ENCODE measurements around the gene TIPARP.
"Not testable (repeated sequence)": the region's sequence is repeated elsewhere in the genome, so short reads cannot be mapped to it uniquely, and the experiment has no call there.

TIPARP gene

DNA sequence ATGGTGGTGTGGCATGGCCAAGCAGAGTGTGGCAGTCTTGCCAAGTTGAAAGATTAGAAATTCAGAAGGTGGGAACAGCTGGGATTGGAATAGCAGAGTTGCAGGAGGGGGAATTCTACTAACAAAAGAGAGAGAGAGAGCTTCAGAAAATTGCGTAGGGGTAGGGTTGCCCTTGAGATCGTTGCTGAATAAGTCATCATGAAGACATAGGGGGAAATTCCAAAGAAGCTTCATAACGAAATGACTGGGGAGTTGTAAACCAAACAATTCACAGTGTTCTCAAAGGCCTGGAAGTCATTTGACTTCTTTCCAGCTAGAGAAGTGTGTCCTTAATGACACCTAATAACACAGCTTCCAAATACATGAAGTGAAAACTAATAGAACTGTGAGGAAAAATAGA lies 26.3 kb upstream of the TIPARP start:
- no peak for DNase-seq

DNA sequence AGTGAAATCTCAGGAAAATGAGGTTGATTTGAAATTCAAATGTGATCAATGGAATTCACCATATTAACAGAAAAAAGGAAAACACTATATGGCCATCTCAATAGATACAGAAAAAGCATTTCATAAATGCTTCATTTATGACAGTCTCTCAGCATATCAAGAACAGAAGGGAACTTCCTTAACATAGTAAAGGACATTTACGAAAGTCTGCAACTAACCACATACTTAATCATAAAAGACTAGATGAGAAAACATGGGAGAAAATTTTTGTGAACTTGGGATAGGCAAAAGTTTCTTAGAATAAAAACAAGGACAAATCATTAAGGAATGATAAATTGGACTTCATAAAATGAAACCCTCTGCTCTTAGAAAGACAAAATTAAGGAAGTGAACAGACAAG lies 24.7 kb upstream of the TIPARP start:
- DNase-seq, result no peak

DNA sequence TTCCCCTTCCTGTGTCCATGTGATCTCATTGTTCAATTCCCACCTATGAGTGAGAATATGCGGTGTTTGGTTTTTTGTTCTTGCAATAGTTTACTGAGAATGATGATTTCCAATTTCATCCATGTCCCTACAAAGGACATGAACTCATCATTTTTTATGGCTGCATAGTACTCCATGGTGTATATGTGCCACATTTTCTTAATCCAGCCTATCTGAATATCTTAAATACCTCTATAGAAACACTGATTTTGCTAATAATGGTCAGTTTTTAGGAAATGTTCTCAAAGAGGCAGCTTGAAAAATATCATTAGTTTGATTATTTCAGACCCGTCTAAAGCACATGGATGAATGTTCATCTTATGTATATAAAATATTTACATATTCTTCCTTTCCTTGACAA lies 21.7 kb upstream of the TIPARP start:
- not testable (repeated sequence) for DNase-seq

DNA sequence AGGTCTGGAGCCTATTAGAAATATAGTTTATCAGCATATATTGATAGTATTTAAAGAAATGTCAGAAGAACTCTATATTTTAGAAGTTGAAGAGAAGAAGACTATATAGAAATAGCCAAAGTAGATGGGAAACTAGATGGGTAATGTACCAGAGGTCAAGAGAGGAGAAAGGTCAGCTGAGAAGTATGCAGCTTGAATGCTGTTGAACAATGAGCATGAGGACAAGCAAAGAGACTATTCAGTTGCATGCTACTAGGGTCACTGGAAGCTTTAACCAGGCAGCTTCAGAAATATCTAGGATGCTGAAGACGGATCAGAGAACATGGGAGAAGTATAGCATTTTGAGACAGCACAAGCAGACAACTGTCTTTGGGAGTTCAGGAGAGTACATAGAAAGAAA lies 19.6 kb upstream of the TIPARP start:
- DNase-seq, result no peak

DNA sequence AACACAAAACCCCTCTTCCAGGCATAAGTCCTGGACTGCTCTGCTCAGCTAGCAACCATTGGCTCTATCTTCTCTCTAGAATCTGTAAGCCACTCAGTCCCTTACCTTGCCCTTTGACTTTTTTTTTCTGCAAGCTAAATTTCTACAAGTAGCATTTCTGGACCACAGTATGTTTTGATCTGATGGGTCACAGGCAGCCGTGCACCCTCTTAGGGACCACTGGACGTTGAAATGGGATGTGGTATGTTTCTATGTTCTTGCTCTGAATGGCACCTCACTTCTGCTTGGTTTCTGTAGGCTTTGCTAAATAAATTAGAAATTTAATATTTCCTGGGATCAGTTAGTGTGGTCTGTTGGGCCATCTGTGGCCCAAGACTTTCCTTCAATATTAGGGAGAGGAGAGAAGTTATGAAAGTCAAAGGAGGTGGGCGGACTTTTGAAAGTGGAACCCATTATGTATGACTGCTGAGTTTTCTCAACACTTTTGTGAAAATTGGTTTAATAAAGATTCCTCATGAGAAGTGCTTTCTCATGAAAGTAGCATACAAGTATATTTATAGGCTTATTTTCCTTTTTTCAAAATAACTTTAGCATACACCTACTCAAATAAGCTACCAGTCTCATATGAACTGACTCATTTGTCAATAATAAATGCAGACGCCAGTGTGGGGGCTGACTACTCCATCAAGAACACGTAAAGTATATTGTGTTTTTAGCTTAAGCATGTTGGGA lies 18.4 kb upstream of the TIPARP start:
- no peak for DNase-seq

DNA sequence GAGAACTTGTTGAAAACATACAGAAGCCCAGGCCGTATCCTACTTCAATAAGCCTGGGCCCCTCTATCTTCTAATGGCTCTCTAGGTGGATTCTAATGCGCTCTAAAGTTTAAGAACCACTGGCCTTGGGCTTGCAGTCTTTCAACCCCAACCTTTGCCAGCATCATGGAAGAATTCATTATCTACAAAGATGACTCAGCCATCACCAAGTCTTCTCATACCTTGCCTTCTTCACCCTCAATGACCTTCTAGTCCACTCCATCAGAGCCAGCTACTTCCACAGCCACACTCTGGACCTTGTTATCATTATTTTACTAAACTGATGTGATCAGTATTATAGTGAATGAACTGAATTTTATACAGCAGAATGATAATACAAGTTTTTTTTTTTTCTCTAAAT lies 16.9 kb upstream of the TIPARP start:
- no peak for DNase-seq

DNA sequence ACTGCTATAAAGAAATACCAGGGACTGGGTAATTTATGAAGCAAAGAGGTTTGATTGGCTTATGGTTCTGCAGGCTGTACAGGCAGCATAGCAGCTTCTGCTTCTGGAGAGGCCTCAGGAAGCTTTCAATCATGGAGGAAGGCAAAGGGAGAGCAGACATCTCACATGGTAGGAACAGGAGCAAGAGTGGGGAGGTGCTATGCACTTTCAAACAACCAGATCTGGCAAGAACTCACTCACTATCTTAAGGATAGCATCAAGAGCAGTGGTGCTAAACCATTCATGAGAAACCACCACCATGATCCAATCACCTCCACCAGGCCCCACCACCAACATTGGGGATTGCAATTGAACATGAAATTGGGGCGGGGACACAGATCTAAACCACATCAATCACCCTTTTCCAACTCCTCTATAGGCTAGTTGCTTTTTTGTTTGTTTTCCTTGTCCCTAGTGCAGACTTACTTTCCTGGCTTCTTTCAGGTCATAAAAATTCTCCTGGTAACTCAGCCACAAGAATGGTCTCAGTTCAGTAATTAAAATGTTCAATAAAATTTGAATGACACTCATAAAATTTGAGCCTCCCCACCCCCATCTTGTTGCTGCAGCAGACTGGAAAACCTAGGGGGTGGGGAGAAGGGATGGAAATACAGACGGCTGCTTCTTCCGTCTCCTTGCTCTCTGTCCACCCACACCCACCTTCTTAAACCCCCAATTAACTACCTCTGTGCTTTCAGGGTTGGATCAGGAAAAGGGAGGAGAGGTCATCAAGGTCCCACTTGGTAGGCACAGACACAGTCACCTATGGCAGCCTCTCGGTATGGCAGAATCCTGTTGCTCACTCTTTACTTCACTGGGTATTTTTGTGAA lies 16.3 kb upstream of the TIPARP start:
- DNase-seq, result no peak

DNA sequence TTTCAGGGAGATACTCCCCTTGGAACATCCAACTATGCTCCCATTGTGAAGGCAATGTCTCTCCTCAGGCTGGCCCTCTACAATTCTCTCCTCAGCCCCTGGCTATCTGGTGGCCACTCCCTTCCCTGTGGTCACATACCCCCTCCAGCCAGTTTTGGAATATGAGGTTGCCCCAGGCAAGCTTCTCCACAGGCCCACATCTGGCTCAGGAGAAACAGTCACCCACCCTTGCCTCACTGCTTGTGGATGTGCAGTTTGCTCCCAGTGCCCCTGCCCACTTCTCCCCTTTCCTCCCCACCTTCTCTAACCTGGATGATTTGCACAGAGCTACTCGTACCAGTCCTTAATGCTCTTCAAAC lies 15.7 kb upstream of the TIPARP start:
- DNase-seq, result no peak

DNA sequence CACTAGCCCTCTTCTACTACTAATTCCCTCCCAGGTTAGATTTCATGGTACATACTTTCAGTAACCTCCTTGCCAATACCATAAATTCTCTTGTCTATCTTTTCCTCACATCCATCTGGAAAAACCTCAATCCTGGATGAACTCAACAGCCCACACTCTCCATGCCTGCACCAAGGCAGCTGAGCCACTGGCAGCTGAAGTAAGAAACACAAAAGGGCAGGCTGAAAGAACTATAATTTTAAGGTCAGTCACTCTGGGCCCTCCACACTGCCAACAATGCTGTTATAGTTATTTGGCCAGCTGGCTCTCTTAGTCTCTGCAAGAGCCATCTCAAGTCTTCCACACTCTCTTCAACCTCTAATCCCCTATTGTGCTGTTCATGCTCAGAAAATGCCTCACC lies 15.1 kb upstream of the TIPARP start:
- no peak for DNase-seq

DNA sequence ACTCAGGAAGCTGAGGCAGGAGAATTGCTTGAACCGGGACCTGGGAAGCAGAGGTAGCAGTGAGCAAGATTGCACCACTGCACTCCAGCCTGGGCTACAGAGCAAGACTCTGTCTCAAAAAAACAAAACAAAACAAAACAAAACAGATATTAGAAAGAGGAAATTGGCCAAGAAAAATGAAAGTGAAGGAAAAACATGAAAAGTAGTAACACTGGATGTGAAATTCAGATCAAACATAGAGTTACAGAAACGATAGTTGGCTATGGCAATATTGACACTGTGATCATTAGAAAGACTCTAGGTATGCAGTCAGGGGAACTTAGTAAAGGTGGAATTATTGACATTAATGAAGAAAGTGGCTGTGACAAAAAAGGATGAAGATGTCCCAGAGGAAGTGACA lies 13.2 kb upstream of the TIPARP start:
- DNase-seq, result no peak

DNA sequence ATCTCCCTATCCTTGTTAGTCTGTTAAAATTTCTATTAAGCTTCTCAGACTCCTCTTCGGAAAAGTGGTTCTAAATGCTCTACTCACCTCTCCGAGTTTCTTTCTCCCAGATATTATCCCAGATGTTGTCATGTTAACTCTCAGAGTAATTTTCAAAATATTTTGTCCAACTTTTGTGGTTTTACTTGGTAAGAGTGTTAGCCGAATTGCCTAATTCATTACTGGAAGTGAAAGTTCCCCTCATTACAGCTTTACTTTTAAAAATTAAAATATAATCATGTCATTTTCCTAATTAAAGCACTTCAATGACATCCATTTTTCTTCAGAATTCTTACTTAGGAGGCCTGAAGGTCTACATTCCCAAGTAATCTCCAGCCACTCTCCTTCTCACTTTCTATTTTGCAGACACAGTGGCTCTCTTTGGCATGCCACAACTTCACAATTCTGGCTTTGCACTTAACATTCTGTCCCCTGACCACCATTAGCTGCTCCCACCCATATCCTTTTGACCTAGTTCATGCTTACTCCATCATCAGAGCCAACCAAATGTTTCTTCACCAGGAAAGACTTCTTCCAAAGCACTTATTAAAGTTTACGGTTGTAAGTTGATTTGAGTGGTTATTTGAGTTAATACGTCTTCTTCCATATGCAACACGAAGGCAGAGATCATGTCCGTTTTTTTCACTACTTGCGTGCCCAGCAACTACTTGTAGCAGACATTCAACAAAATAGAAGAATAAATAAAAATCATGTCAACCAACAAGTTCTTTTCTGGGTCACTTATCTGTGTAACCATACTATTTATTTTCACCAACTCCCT lies 10.2 kb upstream of the TIPARP start:
- no peak for DNase-seq

DNA sequence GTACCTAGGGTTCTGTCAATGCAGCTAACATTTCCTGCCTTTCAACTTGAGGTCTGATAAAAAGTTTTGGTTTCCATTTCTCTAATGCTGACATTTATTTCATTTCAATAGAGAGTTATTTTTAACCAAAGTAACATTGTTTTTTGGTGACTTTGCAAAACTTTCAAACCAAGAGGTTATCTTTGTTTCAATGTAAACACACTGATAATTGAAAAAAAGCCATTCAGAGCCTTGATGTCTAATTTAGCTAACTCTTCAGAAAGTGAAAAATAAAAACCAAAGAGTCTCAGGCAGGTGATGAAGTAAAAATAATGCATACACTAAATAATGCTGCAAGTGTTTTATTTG lies 9.6 kb upstream of the TIPARP start:
- no peak for DNase-seq

DNA sequence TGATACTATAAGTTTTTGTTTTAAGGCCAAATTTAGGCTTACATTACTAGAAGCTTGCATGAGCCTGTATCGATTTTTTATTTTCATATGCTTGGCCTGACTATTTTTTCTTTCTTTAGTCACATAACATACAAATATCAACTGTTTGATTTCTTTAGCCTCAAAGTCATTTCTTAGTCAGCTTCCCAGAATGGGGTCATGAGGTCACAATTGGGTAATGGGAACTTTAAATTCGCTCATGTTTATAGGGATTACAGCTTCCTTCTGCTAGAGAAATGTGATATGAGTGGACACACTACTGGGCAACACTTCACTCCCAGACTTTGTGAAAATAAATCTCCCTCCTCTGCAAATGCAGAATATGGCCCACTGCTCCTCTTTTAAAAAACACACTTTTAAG lies 9.1 kb upstream of the TIPARP start:
- DNase-seq, result no peak

DNA sequence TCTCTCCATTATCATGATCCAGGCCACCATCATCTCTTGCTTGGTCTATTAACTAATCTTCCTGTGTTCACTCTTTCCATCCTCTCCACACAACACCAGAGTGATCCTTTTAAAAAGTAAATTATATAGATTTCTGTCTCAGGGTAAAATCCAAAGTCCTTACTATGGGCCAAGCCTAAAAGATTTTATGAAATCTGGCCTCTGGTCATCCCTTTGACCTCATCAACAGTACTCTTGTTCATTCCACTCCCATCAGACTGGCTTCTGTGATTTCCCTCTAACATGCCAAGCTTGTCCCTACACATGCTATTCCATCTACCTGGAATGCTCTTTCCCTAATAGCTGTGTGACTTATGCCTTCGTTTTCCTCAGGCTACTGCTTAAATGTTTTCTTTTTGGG lies 8.3 kb upstream of the TIPARP start:
- no peak for DNase-seq

DNA sequence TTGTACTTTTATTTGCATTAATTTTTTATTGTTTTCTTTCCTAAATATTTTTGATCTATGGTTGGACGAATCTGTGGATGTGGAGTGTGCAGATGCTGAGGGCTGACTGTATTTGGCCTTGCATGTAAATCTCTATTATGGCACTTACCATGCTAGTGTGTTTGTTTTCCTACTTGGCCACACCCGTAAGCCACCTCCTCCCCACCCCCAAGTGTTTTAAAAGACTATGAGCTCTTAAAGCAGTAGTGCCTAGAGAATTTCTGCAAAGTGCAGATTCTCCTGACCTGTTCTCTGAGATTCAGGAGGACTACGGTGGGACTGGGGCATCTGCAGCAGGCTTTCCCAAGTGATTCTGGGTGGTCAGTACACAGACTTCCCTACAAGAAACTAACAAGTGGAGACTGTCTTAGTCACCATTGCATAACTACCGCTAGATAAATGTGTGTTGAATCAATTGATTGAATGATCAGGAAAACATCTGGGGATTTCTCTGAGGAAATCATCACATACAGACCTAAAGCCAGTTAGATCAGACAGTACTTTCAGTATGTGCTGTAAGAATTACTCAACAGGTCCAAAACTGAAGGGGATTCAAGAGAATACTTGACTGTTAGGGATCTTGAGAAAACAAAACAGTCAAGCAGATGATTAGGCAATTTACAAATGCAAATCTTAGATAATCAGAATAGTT lies 6.2 kb upstream of the TIPARP start:
- DNase-seq, result peak; percentile 22

DNA sequence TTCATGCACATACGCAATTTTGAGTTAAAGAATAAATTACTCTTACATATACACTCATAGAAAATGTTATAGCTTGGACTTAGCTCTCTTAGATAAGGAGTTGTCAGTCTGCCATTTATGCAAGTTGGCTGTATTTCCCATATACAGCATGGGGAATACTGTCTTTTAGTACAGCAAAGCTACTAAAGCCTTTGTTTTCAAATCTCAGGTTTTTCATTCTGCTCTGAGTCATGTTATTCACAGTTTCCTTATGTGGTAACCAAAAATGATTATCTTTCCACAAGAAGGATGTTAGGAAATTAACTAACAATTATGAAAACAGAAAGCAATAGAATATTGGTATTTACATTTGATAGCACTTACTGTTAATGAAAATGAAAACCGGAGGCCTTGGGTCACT lies 4.3 kb upstream of the TIPARP start:
- no peak for DNase-seq

DNA sequence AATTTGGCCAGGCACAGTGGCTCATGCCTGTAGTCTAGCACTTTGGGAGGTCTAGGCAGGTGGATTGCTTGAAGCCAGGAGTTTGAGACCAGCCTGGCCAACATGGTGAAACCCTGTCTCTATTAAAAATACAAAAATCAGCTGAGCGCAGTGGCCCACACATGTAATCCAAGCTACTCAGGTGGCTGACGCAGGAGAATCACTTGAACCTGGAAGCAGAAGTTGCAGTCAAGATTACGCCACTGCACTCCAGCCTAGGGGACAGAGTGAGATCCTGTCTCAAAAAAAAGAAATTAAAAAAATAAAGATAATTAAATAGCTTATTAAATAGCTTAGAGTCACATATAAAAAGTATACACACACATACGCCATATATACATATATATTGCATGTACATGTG lies 3.7 kb upstream of the TIPARP start:
- DNase-seq, result no peak

DNA sequence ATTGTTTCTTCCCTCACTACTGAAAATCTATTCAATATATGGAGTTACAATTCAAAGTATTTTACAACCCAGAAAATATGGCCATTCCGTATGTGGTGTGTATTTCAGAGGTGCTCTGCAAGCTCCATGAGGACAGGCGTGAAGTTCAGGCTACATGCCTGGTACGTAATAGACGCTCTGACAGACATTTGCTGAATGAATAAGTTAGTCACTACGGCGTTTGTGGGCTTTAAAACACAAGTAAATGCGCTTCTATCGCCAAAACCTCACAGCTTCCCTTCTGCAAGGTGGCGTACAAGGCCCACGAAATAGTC lies 701 bp upstream of the TIPARP start:
- no peak for DNase-seq

DNA sequence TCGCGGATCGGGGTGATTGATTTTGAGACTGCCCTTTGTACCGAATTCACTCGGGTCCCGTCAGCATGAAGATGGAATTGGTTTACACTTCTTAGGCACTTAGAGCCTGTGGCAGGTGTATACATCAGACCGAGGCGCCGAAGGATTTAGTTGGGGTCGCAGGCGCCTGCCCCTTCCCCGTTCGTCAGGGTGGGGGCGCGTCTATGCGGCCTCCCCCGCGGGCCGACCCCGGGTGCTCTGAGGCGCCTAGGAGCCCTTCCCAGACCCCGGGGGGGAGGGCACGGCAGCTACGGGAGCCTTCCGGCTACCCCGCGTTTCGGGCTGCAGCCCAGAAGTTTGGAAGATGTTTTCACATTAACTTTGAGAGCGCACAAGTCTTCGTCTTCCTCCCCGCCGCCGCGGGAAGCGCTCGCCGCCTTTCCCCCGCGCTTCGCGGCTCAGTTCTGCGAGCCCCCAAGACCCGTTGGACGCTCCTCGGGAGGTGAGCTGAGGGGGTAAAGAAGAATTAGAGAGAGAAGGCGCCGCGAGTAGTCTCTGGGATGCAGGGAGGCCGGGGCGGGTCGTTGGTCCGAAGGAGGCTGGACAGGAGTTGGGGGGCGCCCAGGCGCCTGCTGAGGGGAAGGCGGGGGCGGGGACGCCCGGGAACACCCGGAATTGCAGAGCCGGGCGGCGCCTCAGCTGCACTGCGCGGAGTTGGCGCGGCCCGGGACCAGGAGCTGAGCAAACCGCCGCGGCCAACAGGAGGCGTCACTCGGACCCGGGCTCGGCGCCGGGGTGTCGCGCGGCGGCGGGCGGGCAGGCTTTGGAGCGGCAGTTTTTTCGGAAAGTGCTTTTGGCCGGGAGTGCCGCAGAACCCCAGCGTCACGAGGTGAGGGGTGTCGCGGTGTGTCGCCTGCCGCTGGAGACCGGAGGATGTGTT lies 780 bp downstream of the TIPARP start:
- DNase-seq, result peak; percentile 60

DNA sequence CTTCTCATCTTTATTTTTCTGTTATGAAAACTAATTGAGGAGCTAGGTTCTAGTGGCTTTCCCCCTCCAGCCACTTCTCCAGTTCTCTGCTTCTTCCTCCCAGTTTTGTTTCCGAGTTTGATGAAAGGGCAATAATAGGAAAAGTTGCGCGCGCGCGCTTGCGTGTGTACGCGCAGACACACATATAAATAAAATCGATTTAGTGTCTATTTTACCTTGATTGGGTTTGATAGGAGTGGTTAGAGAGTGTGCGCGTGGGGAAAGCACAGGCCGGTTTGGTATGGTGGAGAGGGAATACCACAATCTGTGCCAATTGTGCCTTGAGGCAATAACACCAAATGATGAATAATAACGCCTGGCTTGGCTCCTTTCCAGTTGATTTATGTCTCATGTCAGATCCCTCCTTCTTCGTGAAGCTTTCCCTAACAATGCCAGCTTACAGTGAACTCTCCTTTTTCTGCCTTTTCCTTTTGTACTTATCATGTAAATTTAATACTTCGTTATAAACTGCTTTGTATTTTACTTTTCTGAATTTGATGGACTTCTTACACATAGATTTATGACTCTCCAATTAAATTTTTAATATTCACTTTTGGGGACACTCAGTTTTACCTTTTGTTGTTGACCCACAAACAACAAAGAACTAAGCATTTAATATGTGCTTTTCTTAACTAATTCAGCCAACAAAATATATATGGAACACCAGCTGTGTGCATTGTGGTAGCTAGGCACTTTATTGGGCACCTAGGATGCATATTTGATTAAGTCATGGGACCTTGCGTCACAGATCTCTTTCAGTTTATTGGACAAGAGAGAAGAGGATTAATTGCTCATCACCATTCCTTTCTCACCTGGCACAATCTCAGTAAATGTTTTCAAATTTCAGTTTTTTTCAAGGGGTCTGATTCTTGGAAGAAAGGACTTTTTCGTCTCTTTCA lies 1.7 kb downstream of the TIPARP start:
- peak; percentile 63 for DNase-seq
